Psoas muscle (tissue), 8 donors: Measurements from ENCODE around the gene WDR26. TPM values are rescaled to one million over a fixed set of nuclear protein-coding genes. Genes with fewer than 3 reads are reported as not detected.

Source experiments
- ATAC-seq, 4 donors: fragments of 200-7000 bp; cut with Tn5 transposase; one replicate each; pipeline ENCODE4 v1.9.1; 2020; ENCODE audit warnings: moderate library complexity in 3 of 4, mild to moderate bottlenecking in 2 of 4
- DNase-seq, 2 donors: peaks; one replicate each; pipeline ENCODE4 v3.0.0-alpha.2; 2020
- H3K27ac ChIP-seq: fragments of 200-600 bp; one replicate; pipeline ENCODE4 v1.8.0; 2022
- H3K27me3 ChIP-seq, 3 donors: fragments of 200-600 bp in 1 of 3; one replicate each; pipeline versions ENCODE4 v1.6.1 to v1.8.0; 2013 to 2022; ENCODE audit warnings: low read length in 2 of 3, mild to moderate bottlenecking in 2 of 3, moderate library complexity in 1 of 3; ENCODE audit not compliant: insufficient read depth in 3 of 3
- H3K36me3 ChIP-seq, 2 donors: fragments of 200-600 bp in 1 of 2; one replicate each; pipeline versions ENCODE4 v1.6.1 to v1.8.0; 2013 to 2022; ENCODE audit warnings: low read depth in 1 of 2, mild to moderate bottlenecking in 1 of 2, moderate library complexity in 1 of 2; ENCODE audit not compliant: insufficient read depth in 1 of 2
- H3K4me1 ChIP-seq: fragments of 200-600 bp; one replicate; pipeline ENCODE4 v1.8.0; 2022
- H3K4me3 ChIP-seq: fragments of 200-600 bp; one replicate; pipeline ENCODE4 v1.8.0; 2022; ENCODE audit warnings: mild to moderate bottlenecking
- H3K9me3 ChIP-seq: fragments of 200-600 bp; one replicate; pipeline ENCODE4 v1.8.0; 2022
- WGBS, 3 donors: extraction: QIAGEN DNeasy Blood & Tissue Kit; methylation state at CpG; one replicate each; pipeline versions ENCODE4 v1.1.6 to v1.1.7; 2013; 5-methylcytosine and 5-hydroxymethylcytosine counted together
- intact Hi-C, 2 donors: fragments of 100-400 bp; cut with DNase I; formaldehyde crosslinking; loops; one replicate each; pipeline versions ENCODE4 v1.11.0 to v1.14.2; 2022
- polyA plus RNA-seq, 3 donors: library from polyadenylated mRNA; stranded (reverse); fragments of 200-250 nt; gene quantifications; one replicate each; pipeline ENCODE4 v1.2.3, GENCODE V29; 2013
- total RNA-seq, 4 donors: library from RNA; stranded (reverse); fragmentation: NEBNext Ultra II Directional in 2 of 4; extraction: Animal tissue kit (Norgen Biotek cat#: 25700) in 2 of 4; gene quantifications; one replicate each; pipeline versions ENCODE4 v1.2.1 to v1.2.4, GENCODE V29; 2021 to 2023
- TF ChIP-seq, protein P1 (sequence below): fragments of 200-600 bp; IDR thresholded peaks from one replicate; pipeline ENCODE4 v1.8.0; 2022; ENCODE audit warnings: antibody characterized with exemption
- donor health status: healthy with polysubstance abuse.
- donor health status: DM: no; HTN: no; CAD: no; lungs with moderate emphysema.
- donor health status: Bipolar disorder and iron deficiency.
- donor health status: healthy.
- donor health status: DM: yes; HTN: yes; CAD: no.
- donor health status: DM: no; HTN: no; CAD: no.
- donor health status: DM: no; HTN: no; CAD: no.
- donor health status: DM: yes; HTN: yes; CAD: no.

Gene WDR26
- total and polyA plus RNA-seq, 7 donors, result 29.1 to 114 (median 82.4) TPM

DNA sequence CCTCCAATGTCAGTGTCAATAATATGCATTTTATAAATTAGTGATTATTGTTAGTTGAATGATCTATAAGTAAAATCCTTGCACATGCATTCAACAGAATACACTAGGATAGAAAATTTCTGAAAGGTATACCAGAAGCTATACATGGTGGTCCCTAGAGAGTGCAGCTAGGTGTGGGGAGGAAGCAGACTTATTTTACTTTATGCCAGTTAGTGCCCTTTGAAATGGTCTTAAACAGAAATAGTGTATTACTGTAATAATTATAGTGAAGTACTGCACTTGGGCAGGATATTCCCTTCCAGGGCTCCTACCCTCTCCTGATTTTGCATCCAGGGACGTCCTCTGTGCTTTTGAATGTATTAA lies 23.2 kb upstream of the WDR26 start:
- TF ChIP-seq, protein P1, sequence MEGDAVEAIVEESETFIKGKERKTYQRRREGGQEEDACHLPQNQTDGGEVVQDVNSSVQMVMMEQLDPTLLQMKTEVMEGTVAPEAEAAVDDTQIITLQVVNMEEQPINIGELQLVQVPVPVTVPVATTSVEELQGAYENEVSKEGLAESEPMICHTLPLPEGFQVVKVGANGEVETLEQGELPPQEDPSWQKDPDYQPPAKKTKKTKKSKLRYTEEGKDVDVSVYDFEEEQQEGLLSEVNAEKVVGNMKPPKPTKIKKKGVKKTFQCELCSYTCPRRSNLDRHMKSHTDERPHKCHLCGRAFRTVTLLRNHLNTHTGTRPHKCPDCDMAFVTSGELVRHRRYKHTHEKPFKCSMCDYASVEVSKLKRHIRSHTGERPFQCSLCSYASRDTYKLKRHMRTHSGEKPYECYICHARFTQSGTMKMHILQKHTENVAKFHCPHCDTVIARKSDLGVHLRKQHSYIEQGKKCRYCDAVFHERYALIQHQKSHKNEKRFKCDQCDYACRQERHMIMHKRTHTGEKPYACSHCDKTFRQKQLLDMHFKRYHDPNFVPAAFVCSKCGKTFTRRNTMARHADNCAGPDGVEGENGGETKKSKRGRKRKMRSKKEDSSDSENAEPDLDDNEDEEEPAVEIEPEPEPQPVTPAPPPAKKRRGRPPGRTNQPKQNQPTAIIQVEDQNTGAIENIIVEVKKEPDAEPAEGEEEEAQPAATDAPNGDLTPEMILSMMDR, result no peak
- Histone ChIP-seq H3K9me3 (no peaks in the 10 kb centered on the region), H3K27me3 (no peaks in the 10 kb centered on the region), H3K4me1 (peaks cover 7% of the 10 kb centered on the region), H3K4me3 (no peak overlapping the region), H3K27ac (peak overlapping the region; percentile 82), H3K36me3 (peaks cover 0 to 2% of the 10 kb centered on the region in 2 donors)
- intact Hi-C loops, result loop anchor here (2.0 to 5.0 kb wide), 2 partner anchors 340 to 341 kb away; no protein-coding TSS in a partner anchor
- ATAC-seq (peak in 1 of 4 donors; percentile 14), DNase-seq (no peak)
- 75 to 88% (median 82%) methylated on average over 1 of the region's 1 CpG for WGBS, 3 donors

DNA sequence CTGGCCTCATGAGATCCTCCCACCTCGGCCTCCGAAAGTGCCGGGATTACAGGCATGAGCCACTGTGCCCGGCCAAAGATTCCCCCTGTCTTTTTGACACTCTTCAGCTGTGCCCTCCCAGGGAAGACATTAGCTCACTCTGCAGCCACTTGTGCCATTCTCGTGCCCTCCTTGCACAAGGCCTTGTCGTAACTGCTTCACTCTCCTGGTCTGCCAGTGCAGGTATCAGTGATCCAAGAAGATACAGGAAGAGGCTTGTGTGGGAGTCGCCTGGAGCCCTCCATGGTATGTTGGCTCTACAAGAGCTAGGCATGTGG lies 22.0 kb upstream of the WDR26 start:
- peaks cover 0 to 2% of the 10 kb centered on the region in 2 donors for H3K36me3 ChIP-seq
- WGBS, 3 donors, result 59 to 83% (median 63%) methylated on average over 7 of the region's 7 CpGs
- H3K4me3 ChIP-seq, result no peak overlapping the region
- ATAC-seq (no peak), DNase-seq (no peak)
- intact Hi-C loops, result loop anchor here (2.0 to 5.0 kb wide), 2 partner anchors 339 to 340 kb away; no protein-coding TSS in a partner anchor
- no peaks in the 10 kb centered on the region for H3K27me3 ChIP-seq
- peaks cover 8% of the 10 kb centered on the region for H3K4me1 ChIP-seq
- TF ChIP-seq, protein P1, result no peak
- H3K27ac ChIP-seq, result peak overlapping the region; percentile 82
- no peaks in the 10 kb centered on the region for H3K9me3 ChIP-seq

DNA sequence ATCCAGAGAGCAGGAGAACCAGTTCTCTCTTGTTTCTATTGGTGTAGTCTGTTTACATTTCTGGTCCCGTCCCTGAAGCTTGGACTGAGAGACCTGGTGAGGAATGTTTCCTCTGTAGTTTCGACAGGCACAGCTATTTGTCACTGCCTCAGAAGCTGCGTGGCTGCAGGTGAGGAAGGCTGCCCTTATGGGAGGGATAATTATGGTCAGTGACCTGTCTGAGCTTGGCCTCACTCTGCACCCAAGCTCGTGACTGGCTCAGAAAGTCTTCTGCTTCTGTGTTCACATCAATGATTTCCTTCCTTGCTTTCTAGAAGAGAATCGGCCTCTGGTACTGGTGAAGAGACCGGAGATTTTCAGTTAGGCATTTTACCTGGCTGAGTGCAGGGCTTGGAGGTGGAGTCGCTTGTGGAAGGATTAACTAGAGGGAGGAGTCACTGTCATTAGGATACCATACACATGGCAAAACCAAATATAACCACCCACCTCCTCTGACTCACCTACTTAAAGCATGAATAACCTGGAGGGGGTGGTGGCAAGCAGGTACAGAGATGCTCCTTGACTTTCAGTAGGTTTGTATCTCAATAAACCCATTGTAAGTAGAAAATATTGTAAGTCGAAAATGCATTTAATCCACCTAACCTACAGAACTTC lies 19.9 kb upstream of the WDR26 start:
- TF ChIP-seq, protein P1, result no peak
- no peak overlapping the region for H3K27ac ChIP-seq
- no peaks in the 10 kb centered on the region for H3K9me3 ChIP-seq
- intact Hi-C loops, result loop anchor here (2.0 to 5.0 kb wide), 2 partner anchors 20 to 337 kb away; partner anchors contain the start of gene WDR26 (in 1 of the 2)
- no peaks in the 10 kb centered on the region for H3K27me3 ChIP-seq
- ATAC-seq (no peak), DNase-seq (no peak)
- WGBS, 3 donors, result 77 to 82% (median 81%) methylated on average over 8 of the region's 8 CpGs
- peaks cover 0 to 2% of the 10 kb centered on the region in 2 donors for H3K36me3 ChIP-seq
- H3K4me1 ChIP-seq, result peaks cover 20% of the 10 kb centered on the region
- no peak overlapping the region for H3K4me3 ChIP-seq

DNA sequence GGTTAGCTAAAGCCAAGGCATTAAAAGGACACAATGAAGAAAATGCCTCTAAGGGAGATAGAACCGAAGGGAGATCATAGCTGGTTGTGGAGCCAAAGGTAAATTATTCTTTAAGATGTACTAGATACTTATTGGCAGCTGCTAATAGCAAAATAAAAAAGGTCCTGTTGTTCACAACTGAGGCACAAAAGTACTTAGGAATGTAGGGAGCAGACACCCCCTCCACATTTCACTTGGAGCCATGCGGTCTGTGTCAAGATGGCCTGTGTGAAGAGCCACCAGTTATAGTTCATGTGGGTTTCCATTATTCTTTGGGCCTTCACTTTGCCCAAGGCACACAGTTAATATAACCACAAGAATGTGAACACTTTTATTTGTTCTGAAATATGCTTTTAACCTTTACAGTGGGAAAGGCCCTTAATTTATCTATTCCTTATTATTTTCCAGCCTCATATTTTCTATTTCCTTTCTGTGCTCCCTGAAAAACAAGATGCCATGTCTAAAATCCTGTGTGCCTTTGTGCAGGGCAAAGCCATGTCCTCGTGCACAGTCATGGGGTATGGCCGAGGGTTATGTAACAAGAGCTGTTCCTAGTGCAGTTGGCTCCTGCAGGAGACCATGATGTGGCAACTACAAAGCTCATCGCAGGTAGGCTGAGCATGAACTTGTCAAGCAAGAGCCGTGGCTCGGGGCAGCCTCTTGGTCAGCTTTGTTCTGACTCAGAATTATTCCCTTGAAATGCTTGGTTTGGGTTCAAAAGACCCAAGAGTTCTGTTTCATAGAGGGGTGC lies 16.2 kb upstream of the WDR26 start:
- WGBS, 3 donors, result 47 to 83% (median 51%) methylated on average over 7 of the region's 7 CpGs
- H3K4me3 ChIP-seq, result peak overlapping the region; percentile 15
- H3K27ac ChIP-seq, result peak overlapping the region; percentile 73
- DNase-seq (peak in 1 of 2 donors; percentile 67), ATAC-seq (peak; percentile 89 to 90 (median 90))
- H3K27me3 ChIP-seq, result no peaks in the 10 kb centered on the region
- peaks cover 0 to 2% of the 10 kb centered on the region in 2 donors for H3K36me3 ChIP-seq
- H3K4me1 ChIP-seq, result peaks cover 28% of the 10 kb centered on the region
- intact Hi-C loops, result no loop called here
- TF ChIP-seq, protein P1, result no peak
- H3K9me3 ChIP-seq, result no peaks in the 10 kb centered on the region
